ENCODE measurements around the gene SPRR2E.

The SPRR2E gene

DNA sequence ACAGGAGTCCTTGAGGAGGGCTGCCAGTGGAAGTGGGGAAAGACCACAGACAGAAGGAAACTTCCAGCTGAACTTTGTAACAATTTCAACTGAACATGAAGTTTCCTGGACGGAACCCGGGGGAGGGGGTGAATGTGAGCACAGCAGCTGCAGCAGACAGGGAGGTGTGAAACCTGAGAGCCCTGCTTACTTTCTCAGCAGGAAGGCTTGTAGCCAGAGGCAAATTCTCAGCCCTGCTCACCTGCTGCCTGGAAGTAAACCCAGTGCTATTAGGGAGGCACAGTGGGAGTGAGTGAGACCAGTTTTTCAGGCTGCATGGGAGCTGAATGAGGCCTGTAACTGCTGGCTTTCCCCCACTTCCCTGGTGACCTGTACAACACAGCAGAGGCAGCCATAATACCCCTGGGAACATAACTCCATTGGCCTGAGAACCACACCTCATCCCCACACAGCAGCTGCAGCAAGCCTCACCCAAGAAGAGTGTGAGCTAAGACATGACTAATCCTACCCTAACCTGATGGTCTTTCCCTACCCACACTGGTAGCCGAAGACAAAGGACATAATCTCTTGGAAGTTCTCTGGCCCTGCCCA lies 28.6 kb upstream of the SPRR2E start (continued):
- TF ChIP-seq, protein P1, sequence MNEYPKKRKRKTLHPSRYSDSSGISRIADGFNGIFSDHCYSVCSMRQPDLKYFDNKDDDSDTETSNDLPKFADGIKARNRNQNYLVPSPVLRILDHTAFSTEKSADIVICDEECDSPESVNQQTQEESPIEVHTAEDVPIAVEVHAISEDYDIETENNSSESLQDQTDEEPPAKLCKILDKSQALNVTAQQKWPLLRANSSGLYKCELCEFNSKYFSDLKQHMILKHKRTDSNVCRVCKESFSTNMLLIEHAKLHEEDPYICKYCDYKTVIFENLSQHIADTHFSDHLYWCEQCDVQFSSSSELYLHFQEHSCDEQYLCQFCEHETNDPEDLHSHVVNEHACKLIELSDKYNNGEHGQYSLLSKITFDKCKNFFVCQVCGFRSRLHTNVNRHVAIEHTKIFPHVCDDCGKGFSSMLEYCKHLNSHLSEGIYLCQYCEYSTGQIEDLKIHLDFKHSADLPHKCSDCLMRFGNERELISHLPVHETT (tag by site-specific recombination; IDR thresholded peaks at IDR 0.05): no peak
- TF ChIP-seq, protein P2, sequence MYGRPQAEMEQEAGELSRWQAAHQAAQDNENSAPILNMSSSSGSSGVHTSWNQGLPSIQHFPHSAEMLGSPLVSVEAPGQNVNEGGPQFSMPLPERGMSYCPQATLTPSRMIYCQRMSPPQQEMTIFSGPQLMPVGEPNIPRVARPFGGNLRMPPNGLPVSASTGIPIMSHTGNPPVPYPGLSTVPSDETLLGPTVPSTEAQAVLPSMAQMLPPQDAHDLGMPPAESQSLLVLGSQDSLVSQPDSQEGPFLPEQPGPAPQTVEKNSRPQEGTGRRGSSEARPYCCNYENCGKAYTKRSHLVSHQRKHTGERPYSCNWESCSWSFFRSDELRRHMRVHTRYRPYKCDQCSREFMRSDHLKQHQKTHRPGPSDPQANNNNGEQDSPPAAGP (tag by site-specific recombination; IDR thresholded peaks at IDR 0.05): peak; percentile 87
- no peak for TF ChIP-seq ZNF529 (tag by site-specific recombination; IDR thresholded peaks at IDR 0.05; ENCODE audit: insufficient replicate concordance)
- no peak for TF ChIP-seq ZNF514 (tag by site-specific recombination; IDR thresholded peaks at IDR 0.05)
- TF ChIP-seq, protein P3, sequence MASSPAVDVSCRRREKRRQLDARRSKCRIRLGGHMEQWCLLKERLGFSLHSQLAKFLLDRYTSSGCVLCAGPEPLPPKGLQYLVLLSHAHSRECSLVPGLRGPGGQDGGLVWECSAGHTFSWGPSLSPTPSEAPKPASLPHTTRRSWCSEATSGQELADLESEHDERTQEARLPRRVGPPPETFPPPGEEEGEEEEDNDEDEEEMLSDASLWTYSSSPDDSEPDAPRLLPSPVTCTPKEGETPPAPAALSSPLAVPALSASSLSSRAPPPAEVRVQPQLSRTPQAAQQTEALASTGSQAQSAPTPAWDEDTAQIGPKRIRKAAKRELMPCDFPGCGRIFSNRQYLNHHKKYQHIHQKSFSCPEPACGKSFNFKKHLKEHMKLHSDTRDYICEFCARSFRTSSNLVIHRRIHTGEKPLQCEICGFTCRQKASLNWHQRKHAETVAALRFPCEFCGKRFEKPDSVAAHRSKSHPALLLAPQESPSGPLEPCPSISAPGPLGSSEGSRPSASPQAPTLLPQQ (tag by site-specific recombination; IDR thresholded peaks at IDR 0.05): no peak
- peak; percentile 96 for TF ChIP-seq TRIM28 (IDR thresholded peaks at IDR 0.05; ENCODE audit: borderline replicate concordance, low read length)
- TF ChIP-seq ZBTB8A (tag by site-specific recombination; IDR thresholded peaks at IDR 0.05): peak; percentile 58
- TF ChIP-seq ZNF596 (tag by site-specific recombination; IDR thresholded peaks at IDR 0.05): no peak
- TF ChIP-seq ZNF707 (tag by site-specific recombination; IDR thresholded peaks at IDR 0.05): no peak
- peak; percentile 74 for TF ChIP-seq ZBTB17 (tag by site-specific recombination; IDR thresholded peaks at IDR 0.05)
- no peak for TF ChIP-seq ZNF610 (tag by site-specific recombination; IDR thresholded peaks at IDR 0.05; ENCODE audit: borderline replicate concordance)
- TF ChIP-seq ZNF571 (tag by site-specific recombination; IDR thresholded peaks at IDR 0.05): no peak
- no peak for TF ChIP-seq ZNF23 (tag by site-specific recombination; IDR thresholded peaks at IDR 0.05; ENCODE audit: borderline replicate concordance)
- TF ChIP-seq, protein P4, sequence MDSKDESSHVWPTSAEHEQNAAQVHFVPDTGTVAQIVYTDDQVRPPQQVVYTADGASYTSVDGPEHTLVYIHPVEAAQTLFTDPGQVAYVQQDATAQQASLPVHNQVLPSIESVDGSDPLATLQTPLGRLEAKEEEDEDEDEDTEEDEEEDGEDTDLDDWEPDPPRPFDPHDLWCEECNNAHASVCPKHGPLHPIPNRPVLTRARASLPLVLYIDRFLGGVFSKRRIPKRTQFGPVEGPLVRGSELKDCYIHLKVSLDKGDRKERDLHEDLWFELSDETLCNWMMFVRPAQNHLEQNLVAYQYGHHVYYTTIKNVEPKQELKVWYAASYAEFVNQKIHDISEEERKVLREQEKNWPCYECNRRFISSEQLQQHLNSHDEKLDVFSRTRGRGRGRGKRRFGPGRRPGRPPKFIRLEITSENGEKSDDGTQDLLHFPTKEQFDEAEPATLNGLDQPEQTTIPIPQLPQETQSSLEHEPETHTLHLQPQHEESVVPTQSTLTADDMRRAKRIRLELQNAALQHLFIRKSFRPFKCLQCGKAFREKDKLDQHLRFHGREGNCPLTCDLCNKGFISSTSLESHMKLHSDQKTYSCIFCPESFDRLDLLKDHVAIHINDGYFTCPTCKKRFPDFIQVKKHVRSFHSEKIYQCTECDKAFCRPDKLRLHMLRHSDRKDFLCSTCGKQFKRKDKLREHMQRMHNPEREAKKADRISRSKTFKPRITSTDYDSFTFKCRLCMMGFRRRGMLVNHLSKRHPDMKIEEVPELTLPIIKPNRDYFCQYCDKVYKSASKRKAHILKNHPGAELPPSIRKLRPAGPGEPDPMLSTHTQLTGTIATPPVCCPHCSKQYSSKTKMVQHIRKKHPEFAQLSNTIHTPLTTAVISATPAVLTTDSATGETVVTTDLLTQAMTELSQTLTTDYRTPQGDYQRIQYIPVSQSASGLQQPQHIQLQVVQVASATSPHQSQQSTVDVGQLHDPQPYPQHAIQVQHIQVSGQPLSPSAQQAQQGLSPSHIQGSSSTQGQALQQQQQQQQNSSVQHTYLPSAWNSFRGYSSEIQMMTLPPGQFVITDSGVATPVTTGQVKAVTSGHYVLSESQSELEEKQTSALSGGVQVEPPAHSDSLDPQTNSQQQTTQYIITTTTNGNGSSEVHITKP (tag by site-specific recombination; IDR thresholded peaks at IDR 0.05): peak; percentile 77
- no peak for TF ChIP-seq KLF10 (tag by site-specific recombination; IDR thresholded peaks at IDR 0.05)
- TF ChIP-seq ZNF341 (tag by site-specific recombination; IDR thresholded peaks at IDR 0.05; ENCODE audit: low read depth): peak; percentile 91
- TF ChIP-seq ZNF473 (tag by site-specific recombination; IDR thresholded peaks at IDR 0.05): no peak
- no peak for TF ChIP-seq PRDM1 (tag by site-specific recombination; IDR thresholded peaks at IDR 0.05)
- peak; percentile 97 for TF ChIP-seq WT1 (tag by site-specific recombination; IDR thresholded peaks at IDR 0.05)
- TF ChIP-seq, protein P5, sequence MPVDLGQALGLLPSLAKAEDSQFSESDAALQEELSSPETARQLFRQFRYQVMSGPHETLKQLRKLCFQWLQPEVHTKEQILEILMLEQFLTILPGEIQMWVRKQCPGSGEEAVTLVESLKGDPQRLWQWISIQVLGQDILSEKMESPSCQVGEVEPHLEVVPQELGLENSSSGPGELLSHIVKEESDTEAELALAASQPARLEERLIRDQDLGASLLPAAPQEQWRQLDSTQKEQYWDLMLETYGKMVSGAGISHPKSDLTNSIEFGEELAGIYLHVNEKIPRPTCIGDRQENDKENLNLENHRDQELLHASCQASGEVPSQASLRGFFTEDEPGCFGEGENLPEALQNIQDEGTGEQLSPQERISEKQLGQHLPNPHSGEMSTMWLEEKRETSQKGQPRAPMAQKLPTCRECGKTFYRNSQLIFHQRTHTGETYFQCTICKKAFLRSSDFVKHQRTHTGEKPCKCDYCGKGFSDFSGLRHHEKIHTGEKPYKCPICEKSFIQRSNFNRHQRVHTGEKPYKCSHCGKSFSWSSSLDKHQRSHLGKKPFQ (tag by site-specific recombination; IDR thresholded peaks at IDR 0.05): no peak
- TF ChIP-seq ZNF510 (tag by site-specific recombination; IDR thresholded peaks at IDR 0.05; ENCODE audit: insufficient replicate concordance): no peak
- TF ChIP-seq, protein P6, sequence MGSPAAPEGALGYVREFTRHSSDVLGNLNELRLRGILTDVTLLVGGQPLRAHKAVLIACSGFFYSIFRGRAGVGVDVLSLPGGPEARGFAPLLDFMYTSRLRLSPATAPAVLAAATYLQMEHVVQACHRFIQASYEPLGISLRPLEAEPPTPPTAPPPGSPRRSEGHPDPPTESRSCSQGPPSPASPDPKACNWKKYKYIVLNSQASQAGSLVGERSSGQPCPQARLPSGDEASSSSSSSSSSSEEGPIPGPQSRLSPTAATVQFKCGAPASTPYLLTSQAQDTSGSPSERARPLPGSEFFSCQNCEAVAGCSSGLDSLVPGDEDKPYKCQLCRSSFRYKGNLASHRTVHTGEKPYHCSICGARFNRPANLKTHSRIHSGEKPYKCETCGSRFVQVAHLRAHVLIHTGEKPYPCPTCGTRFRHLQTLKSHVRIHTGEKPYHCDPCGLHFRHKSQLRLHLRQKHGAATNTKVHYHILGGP (tag by site-specific recombination; IDR thresholded peaks at IDR 0.05): no peak
- TF ChIP-seq ZIC2 (tag by site-specific recombination; IDR thresholded peaks at IDR 0.05): peak; percentile 88
- TF ChIP-seq, protein P7, sequence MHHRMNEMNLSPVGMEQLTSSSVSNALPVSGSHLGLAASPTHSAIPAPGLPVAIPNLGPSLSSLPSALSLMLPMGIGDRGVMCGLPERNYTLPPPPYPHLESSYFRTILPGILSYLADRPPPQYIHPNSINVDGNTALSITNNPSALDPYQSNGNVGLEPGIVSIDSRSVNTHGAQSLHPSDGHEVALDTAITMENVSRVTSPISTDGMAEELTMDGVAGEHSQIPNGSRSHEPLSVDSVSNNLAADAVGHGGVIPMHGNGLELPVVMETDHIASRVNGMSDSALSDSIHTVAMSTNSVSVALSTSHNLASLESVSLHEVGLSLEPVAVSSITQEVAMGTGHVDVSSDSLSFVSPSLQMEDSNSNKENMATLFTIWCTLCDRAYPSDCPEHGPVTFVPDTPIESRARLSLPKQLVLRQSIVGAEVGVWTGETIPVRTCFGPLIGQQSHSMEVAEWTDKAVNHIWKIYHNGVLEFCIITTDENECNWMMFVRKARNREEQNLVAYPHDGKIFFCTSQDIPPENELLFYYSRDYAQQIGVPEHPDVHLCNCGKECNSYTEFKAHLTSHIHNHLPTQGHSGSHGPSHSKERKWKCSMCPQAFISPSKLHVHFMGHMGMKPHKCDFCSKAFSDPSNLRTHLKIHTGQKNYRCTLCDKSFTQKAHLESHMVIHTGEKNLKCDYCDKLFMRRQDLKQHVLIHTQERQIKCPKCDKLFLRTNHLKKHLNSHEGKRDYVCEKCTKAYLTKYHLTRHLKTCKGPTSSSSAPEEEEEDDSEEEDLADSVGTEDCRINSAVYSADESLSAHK (tag by site-specific recombination; IDR thresholded peaks at IDR 0.05): no peak
- TF ChIP-seq ZNF530 (tag by site-specific recombination; IDR thresholded peaks at IDR 0.05; ENCODE audit: low read depth): no peak
- TF ChIP-seq ZFP3 (tag by site-specific recombination; IDR thresholded peaks at IDR 0.05; ENCODE audit: low read depth): no peak
